WTC11 (cell line): Measurements from ENCODE around the gene SLC25A19. TPM values are rescaled to one million over a fixed set of nuclear protein-coding genes. Genes with fewer than 3 reads are reported as not detected.

ENCODE experiments used
- ATAC-seq: fragments of 200-7000 bp; cut with Tn5 transposase; 2 replicates; pipeline ENCODE4 v1.10.0; 2021; ENCODE audit warnings: mild to moderate bottlenecking, moderate library complexity
- CTCF ChIA-PET: fragments of 300-600 bp; sonication (Branson Sonifier 250); formaldehyde crosslinking; loops from one replicate; lab custom pipeline; 2021; ENCODE audit warnings: antibody characterized with exemption; lab: Charles Lee
- POLR2A ChIA-PET: fragments of 350-600 bp; sonication (Branson Sonifier 250); formaldehyde crosslinking; loops from one replicate; lab custom pipeline; 2021; ENCODE audit warnings: antibody characterized with exemption; lab: Charles Lee
- DNase-seq: peaks from one replicate; pipeline ENCODE4 v3.0.0; 2021; ENCODE audit warnings: low spot score
- H3K27ac Mint-ChIP-seq: 2 replicates; pipeline ENCODE4 v1.8.0; 2021; ENCODE audit warnings: mixed read lengths
- H3K27me3 Mint-ChIP-seq: 2 replicates; pipeline ENCODE4 v1.8.0; 2021; ENCODE audit warnings: low read depth, mild to moderate bottlenecking, moderate library complexity, mixed read lengths
- H3K36me3 Mint-ChIP-seq: 2 replicates; pipeline ENCODE4 v1.8.0; 2021; ENCODE audit warnings: mixed read lengths
- H3K4me1 Mint-ChIP-seq: 2 replicates; pipeline ENCODE4 v1.8.0; 2022; ENCODE audit warnings: mixed read lengths
- H3K4me3 Mint-ChIP-seq: 2 replicates; pipeline ENCODE4 v1.8.0; 2021; ENCODE audit warnings: mild to moderate bottlenecking, moderate library complexity, mixed read lengths
- H3K9me3 Mint-ChIP-seq: 2 replicates; pipeline ENCODE4 v1.8.0; 2021; ENCODE audit warnings: mixed read lengths
- JAZF1 ChIP-seq: fragments of 250-450 bp; sonication (Bioruptor Pico); IDR thresholded peaks from 2 replicates; pipeline ENCODE4 v1.9.0; 2021; ENCODE audit warnings: moderate library complexity, mild to moderate bottlenecking, inconsistent platforms
- MAX ChIP-seq: sonication (generic); formaldehyde crosslinking; IDR thresholded peaks from 2 replicates; pipeline ENCODE4 v1.8.0; 2022; ENCODE audit warnings: mild to moderate bottlenecking, missing genetic modification reagents
- MLX ChIP-seq: sonication (generic); formaldehyde crosslinking; IDR thresholded peaks from 2 replicates; pipeline ENCODE4 v1.8.1; 2023; ENCODE audit warnings: mild to moderate bottlenecking, missing genetic modification reagents, moderate library complexity
- NR1H2 ChIP-seq: sonication (generic); formaldehyde crosslinking; IDR thresholded peaks from 2 replicates; pipeline ENCODE4 v1.9.0; 2021; ENCODE audit warnings: mild to moderate bottlenecking, moderate library complexity, missing genetic modification reagents
- PRRX2 ChIP-seq: fragments of 250-450 bp; sonication (Bioruptor Pico); IDR thresholded peaks from 2 replicates; pipeline ENCODE4 v1.8.0; 2021; ENCODE audit warnings: mild to moderate bottlenecking
- RELA ChIP-seq: sonication (generic); formaldehyde crosslinking; IDR thresholded peaks from 2 replicates; pipeline ENCODE4 v1.8.1; 2022; ENCODE audit warnings: missing genetic modification reagents, mild to moderate bottlenecking, borderline replicate concordance
- STAT6 ChIP-seq: sonication (generic); formaldehyde crosslinking; conservative IDR thresholded peaks from 2 replicates; pipeline ENCODE4 v1.8.1; 2023; ENCODE audit warnings: mild to moderate bottlenecking, low read depth, missing genetic modification reagents, moderate library complexity
- TEAD4 ChIP-seq: sonication (generic); formaldehyde crosslinking; IDR thresholded peaks from 2 replicates; pipeline ENCODE4 v1.8.0; 2022; ENCODE audit warnings: mild to moderate bottlenecking, missing genetic modification reagents
- ZNF232 ChIP-seq: sonication (generic); formaldehyde crosslinking; IDR thresholded peaks from 2 replicates; pipeline ENCODE4 v1.8.0; 2022; ENCODE audit warnings: mild to moderate bottlenecking, missing genetic modification reagents
- ZNF263 ChIP-seq: sonication (generic); formaldehyde crosslinking; IDR thresholded peaks from 2 replicates; pipeline ENCODE4 v1.8.1; 2022; ENCODE audit warnings: low read depth, mild to moderate bottlenecking, moderate library complexity, missing genetic modification reagents
- ZNF317 ChIP-seq: sonication (generic); formaldehyde crosslinking; IDR thresholded peaks from 2 replicates; pipeline ENCODE4 v1.8.1; 2023; ENCODE audit warnings: low read depth, mild to moderate bottlenecking, moderate library complexity, missing genetic modification reagents, borderline replicate concordance
- total RNA-seq: library from RNA; stranded (reverse); gene quantifications from 3 replicates; pipeline ENCODE4 v1.2.3, GENCODE V29; 2021
- TF ChIP-seq, protein P1 (sequence below): sonication (generic); formaldehyde crosslinking; IDR thresholded peaks from 2 replicates; pipeline ENCODE4 v1.8.0; 2022; ENCODE audit warnings: mild to moderate bottlenecking, missing genetic modification reagents
- TF ChIP-seq, protein P2 (sequence below): sonication (generic); formaldehyde crosslinking; IDR thresholded peaks from 2 replicates; pipeline ENCODE4 v1.8.1; 2023; ENCODE audit warnings: mild to moderate bottlenecking, missing genetic modification reagents, moderate library complexity
- TF ChIP-seq, protein P3 (sequence below): sonication (generic); formaldehyde crosslinking; IDR thresholded peaks from 2 replicates; pipeline ENCODE4 v1.8.0; 2023; ENCODE audit warnings: missing genetic modification reagents, mild to moderate bottlenecking, borderline replicate concordance
- TF ChIP-seq, protein P4 (sequence below): sonication (generic); formaldehyde crosslinking; IDR thresholded peaks from 2 replicates; pipeline ENCODE4 v1.8.0; 2023; ENCODE audit warnings: missing genetic modification reagents

The SLC25A19 gene
- total RNA-seq, 1 experiment from 2014 or later: 27.7 TPM

DNA sequence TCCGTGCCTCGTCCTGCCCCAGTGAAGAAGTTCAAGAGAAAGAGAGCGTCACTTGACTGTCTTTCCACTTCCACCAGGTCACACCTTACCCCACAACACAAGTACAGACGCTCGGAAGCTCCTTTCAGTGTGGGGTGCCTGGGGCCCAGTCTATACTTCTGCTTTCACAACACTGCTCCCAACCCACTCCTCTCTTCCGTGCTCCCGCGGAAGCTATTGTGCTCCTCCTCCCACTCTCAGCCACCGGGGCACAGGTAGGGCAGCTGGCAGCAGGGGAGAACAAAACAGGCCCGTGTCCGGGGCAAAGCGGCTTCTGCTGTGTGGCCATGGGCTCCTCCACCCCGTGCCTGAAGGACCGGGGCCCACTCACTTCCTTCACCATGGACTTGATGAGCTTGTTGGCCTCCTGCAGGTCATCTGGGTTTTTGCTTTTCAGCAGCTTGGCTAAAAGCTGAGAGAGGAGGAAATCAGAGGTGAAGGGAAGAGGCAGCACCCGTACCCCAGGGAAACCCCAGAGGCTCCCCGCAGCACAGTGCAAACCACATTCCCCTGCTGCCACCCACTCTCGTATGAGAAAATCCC is 46.7 kb downstream of the SLC25A19 start:
- ChIA-PET CTCF (interaction anchor here (0.8 to 1.5 kb wide), 2 partner anchors 27 to 28 kb away, joined by 3 to 4 read pairs; partner anchors contain the start of gene MIF4GD), POLR2A (no interaction called here)
- Mint-ChIP-seq H3K9me3 (no peaks in the 10 kb centered on the region), H3K4me1 (peaks cover 6% of the 10 kb centered on the region), H3K36me3 (peaks cover 44% of the 10 kb centered on the region), H3K27me3 (no peaks in the 10 kb centered on the region), H3K27ac (no peak overlapping the region), H3K4me3 (no peak overlapping the region)
- no peak for DNase-seq
- ATAC-seq: no peak
- peak; percentile 33; the same call in 1 of the 2 replicates for TF ChIP-seq ZNF263 (CRISPR knock-in tag)
- TF ChIP-seq, protein P1, sequence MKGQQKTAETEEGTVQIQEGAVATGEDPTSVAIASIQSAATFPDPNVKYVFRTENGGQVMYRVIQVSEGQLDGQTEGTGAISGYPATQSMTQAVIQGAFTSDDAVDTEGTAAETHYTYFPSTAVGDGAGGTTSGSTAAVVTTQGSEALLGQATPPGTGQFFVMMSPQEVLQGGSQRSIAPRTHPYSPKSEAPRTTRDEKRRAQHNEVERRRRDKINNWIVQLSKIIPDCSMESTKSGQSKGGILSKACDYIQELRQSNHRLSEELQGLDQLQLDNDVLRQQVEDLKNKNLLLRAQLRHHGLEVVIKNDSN (CRISPR knock-in tag): no peak
- TF ChIP-seq, protein P2, sequence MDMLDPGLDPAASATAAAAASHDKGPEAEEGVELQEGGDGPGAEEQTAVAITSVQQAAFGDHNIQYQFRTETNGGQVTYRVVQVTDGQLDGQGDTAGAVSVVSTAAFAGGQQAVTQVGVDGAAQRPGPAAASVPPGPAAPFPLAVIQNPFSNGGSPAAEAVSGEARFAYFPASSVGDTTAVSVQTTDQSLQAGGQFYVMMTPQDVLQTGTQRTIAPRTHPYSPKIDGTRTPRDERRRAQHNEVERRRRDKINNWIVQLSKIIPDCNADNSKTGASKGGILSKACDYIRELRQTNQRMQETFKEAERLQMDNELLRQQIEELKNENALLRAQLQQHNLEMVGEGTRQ (CRISPR knock-in tag): no peak
- no peak for TF ChIP-seq JAZF1 (CRISPR knock-in tag)
- no peak for TF ChIP-seq RELA

DNA sequence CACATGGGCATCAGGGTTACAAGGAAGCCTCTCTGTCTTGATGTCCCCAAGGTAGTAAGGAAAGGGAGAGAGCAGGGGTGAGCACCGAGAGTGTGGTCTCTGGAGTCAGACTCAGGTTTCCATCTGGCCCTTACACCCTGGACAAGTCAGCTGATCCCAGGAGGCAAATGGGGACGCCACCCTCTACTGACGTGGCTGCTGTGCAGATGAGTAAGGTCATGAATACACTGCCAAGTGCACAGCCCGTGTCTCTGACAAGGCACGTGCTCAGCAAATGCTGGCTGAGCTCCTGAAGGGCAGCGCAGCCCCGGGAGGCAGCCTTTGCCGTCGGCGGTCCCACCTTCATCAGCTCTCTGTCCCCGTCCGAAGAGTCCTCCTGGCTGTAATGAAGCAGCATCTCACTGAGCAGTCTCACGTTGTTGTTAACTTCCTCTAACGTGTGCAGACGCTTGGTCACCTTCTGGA is 47.2 kb downstream of the SLC25A19 start:
- Mint-ChIP-seq H3K27me3 (no peaks in the 10 kb centered on the region), H3K4me3 (no peak overlapping the region), H3K4me1 (peaks cover 6% of the 10 kb centered on the region), H3K9me3 (no peaks in the 10 kb centered on the region), H3K27ac (no peak overlapping the region), H3K36me3 (peaks cover 46% of the 10 kb centered on the region)
- ATAC-seq (no peak), DNase-seq (no peak)
- ChIA-PET CTCF (interaction anchor here (0.7 to 3.1 kb wide), 3 partner anchors 19 to 29 kb away, joined by 3 to 75 read pairs (median 4); partner anchors contain the start of genes GGA3, MIF4GD and MRPS7), POLR2A (no interaction called here)
- TF ChIP-seq, protein P2 (CRISPR knock-in tag): no peak
- TF ChIP-seq MAX (CRISPR knock-in tag) (no peak), STAT6 (no peak), TEAD4 (no peak)

GRCh38 chr17:75241502-75241901 is 47.7 kb downstream of the SLC25A19 start:
- DNase-seq: no peak
- ATAC-seq: no peak
- no peak for TF ChIP-seq MLX
- TF ChIP-seq, protein P3, sequence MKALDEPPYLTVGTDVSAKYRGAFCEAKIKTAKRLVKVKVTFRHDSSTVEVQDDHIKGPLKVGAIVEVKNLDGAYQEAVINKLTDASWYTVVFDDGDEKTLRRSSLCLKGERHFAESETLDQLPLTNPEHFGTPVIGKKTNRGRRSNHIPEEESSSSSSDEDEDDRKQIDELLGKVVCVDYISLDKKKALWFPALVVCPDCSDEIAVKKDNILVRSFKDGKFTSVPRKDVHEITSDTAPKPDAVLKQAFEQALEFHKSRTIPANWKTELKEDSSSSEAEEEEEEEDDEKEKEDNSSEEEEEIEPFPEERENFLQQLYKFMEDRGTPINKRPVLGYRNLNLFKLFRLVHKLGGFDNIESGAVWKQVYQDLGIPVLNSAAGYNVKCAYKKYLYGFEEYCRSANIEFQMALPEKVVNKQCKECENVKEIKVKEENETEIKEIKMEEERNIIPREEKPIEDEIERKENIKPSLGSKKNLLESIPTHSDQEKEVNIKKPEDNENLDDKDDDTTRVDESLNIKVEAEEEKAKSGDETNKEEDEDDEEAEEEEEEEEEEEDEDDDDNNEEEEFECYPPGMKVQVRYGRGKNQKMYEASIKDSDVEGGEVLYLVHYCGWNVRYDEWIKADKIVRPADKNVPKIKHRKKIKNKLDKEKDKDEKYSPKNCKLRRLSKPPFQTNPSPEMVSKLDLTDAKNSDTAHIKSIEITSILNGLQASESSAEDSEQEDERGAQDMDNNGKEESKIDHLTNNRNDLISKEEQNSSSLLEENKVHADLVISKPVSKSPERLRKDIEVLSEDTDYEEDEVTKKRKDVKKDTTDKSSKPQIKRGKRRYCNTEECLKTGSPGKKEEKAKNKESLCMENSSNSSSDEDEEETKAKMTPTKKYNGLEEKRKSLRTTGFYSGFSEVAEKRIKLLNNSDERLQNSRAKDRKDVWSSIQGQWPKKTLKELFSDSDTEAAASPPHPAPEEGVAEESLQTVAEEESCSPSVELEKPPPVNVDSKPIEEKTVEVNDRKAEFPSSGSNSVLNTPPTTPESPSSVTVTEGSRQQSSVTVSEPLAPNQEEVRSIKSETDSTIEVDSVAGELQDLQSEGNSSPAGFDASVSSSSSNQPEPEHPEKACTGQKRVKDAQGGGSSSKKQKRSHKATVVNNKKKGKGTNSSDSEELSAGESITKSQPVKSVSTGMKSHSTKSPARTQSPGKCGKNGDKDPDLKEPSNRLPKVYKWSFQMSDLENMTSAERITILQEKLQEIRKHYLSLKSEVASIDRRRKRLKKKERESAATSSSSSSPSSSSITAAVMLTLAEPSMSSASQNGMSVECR: no peak
- no peak for TF ChIP-seq STAT6
- no peak for TF ChIP-seq JAZF1 (CRISPR knock-in tag)
- TF ChIP-seq, protein P4, sequence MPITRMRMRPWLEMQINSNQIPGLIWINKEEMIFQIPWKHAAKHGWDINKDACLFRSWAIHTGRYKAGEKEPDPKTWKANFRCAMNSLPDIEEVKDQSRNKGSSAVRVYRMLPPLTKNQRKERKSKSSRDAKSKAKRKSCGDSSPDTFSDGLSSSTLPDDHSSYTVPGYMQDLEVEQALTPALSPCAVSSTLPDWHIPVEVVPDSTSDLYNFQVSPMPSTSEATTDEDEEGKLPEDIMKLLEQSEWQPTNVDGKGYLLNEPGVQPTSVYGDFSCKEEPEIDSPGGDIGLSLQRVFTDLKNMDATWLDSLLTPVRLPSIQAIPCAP (CRISPR knock-in tag): no peak
- TF ChIP-seq ZNF232 (CRISPR knock-in tag): no peak
- TF ChIP-seq NR1H2 (CRISPR knock-in tag): no peak
- no peak for TF ChIP-seq ZNF317
- no peak for TF ChIP-seq PRRX2 (CRISPR knock-in tag)

More at GRCh38 chr17:75241502-75241901, 47.7 kb downstream of the SLC25A19 start:
- H3K9me3 Mint-ChIP-seq: no peaks in the 10 kb centered on the region
- peaks cover 6% of the 10 kb centered on the region for H3K4me1 Mint-ChIP-seq
- no peak overlapping the region for H3K4me3 Mint-ChIP-seq
- peaks cover 51% of the 10 kb centered on the region for H3K36me3 Mint-ChIP-seq
- no peaks in the 10 kb centered on the region for H3K27me3 Mint-ChIP-seq
- ChIA-PET CTCF (interaction anchor here (0.7 to 3.8 kb wide), 16 partner anchors 8 to 229 kb away, joined by 3 to 155 read pairs (median 12); partner anchors contain the start of genes GGA3, GRB2, MIF4GD and MRPL58), POLR2A (no interaction called here)
- H3K27ac Mint-ChIP-seq: no peak overlapping the region
